Measurements from ENCODE around the gene CD53. TPM values are rescaled to one million over a fixed set of nuclear protein-coding genes. Genes with fewer than 3 reads are reported as not detected.

The CD53 gene
- total and polyA plus RNA-seq, 2 of the 4 experiments (the other 2 are of a cell fraction) = not detected

- CTCF ChIA-PET = no interaction called here
- H3K4me3 ChIP-seq (ENCODE audit: insufficient read depth, low read depth, low read length) = no peak overlapping the region
- no peaks in the 10 kb centered on the region for H3K9me3 ChIP-seq (ENCODE audit: control insufficient read depth, insufficient read depth, low read length)
- no peak overlapping the region for H2AK5ac ChIP-seq (ENCODE audit: low read depth, low read length)
- H2BK5ac ChIP-seq (ENCODE audit: low read depth, low read length, poor library complexity, severe bottlenecking) = no peak overlapping the region
- no peak overlapping the region for H3K4me2 ChIP-seq (ENCODE audit: low read depth, low read length)
- no peak overlapping the region for H4K5ac ChIP-seq (ENCODE audit: low read depth, low read length)
- H2BK20ac ChIP-seq (ENCODE audit: low read depth, low read length) = no peak overlapping the region
- in situ Hi-C loops (cut with MboI; ENCODE audit: low sequenced_read_pairs) = no loop called here
- H2BK120ac ChIP-seq (ENCODE audit: low read depth, low read length) = no peak overlapping the region
- H3K9me1 ChIP-seq (ENCODE audit: insufficient read depth, low read length) = no peaks in the 10 kb centered on the region
- no TSS peak for BruUV-seq (replicated peaks)
- no peak overlapping the region for H2BK15ac ChIP-seq (ENCODE audit: low read depth, low read length)
- no peaks in the 10 kb centered on the region for H3K36me3 ChIP-seq (ENCODE audit: control insufficient read depth, insufficient read depth, low read length)
- no CpG with 5 or more reads among the region's 1 CpG for WGBS, 2 experiments (ENCODE audit: extremely low coverage in 2 of 2, insufficient read length in 1 of 2)
- no peak overlapping the region for H3K27ac ChIP-seq (ENCODE audit: insufficient read depth, low read length)
- ATAC-seq (ENCODE audit: low read depth) (no peak), DNase-seq (no peak)
- no peaks in the 10 kb centered on the region for H4K20me1 ChIP-seq (ENCODE audit: insufficient read depth, low read length)
- TF ChIP-seq POLR2A (IDR thresholded peaks at IDR 0.05; ENCODE audit: low read depth, low read length) (no peak), RAD21 (IDR thresholded peaks at IDR 0.05; ENCODE audit: low read length) (no peak), BHLHE40 (IDR thresholded peaks at IDR 0.05; ENCODE audit: low read depth, low read length) (no peak), CEBPB (IDR thresholded peaks at IDR 0.05; ENCODE audit: low read depth, low read length) (no peak)
- H3K9ac ChIP-seq (ENCODE audit: low read depth, low read length) = no peak overlapping the region
- no peaks in the 10 kb centered on the region for H3K27me3 ChIP-seq (ENCODE audit: control insufficient read depth, insufficient read depth, low read length)
- H2AK9ac ChIP-seq (replicated peaks; ENCODE audit: low read depth, low read length, poor library complexity) = no peak overlapping the region
- dilution Hi-C loops (cut with HindIII; ENCODE audit: low sequenced_read_pairs, unreplicated experiment) = no loop called here
- H3K79me1 ChIP-seq (ENCODE audit: low read depth in 1 of 2, low read length in 2 of 2) = no peaks in the 10 kb centered on the region
- no peak overlapping the region for H3K14ac ChIP-seq (replicated peaks; ENCODE audit: low read depth, low read length)
- no peak overlapping the region for H4K8ac ChIP-seq (ENCODE audit: low read depth in 2 of 2, low read length in 2 of 2)
- no peak overlapping the region for H3K4ac ChIP-seq (ENCODE audit: low read depth, low read length)
- no peak overlapping the region for H3K18ac ChIP-seq (ENCODE audit: low read depth, low read length)
- no peak overlapping the region for H4K91ac ChIP-seq (ENCODE audit: insufficient read depth, low read depth, low read length)
- intact Hi-C loops (cut with micrococcal nuclease) = no loop called here
- no peaks in the 10 kb centered on the region for H3K4me1 ChIP-seq (ENCODE audit: control insufficient read depth, insufficient read depth, low read length)
- POLR2A ChIA-PET (ENCODE audit: unreplicated experiment) = no interaction called here
- H2AFZ ChIP-seq (replicated peaks; ENCODE audit: low read length, poor library complexity) = no peak overlapping the region
- no peak overlapping the region for H3K56ac ChIP-seq (ENCODE audit: extremely low read depth, insufficient read depth, low read length)
- H3K23ac ChIP-seq (ENCODE audit: low read depth, low read length) = no peak overlapping the region
Observed at GRCh38 chr1:110928191-110928590, 55.2 kb downstream of the CD53 start.

Data from IMR-90 (cell line).